DND-41 (cell line): ENCODE data around the gene PSD.
"Not testable (repeated sequence)": the region's sequence is repeated elsewhere in the genome, so short reads cannot be mapped to it uniquely, and the experiment has no call there.

ENCODE experiments used
- ATAC-seq: fragments of 200-7000 bp; cut with Tn5 transposase; 3 replicates; pipeline ENCODE4 v1.9.1; 2021; ENCODE audit warnings: low read depth; ENCODE audit not compliant: insufficient read depth
- DNase-seq: peaks from one replicate; pipeline ENCODE4 v3.0.0-alpha.2; 2020
- H2AFZ ChIP-seq: 2 replicates; pipeline ENCODE4 v1.6.0; 2012; ENCODE audit warnings: low read depth, low read length
- H3K27ac ChIP-seq: 2 replicates; pipeline ENCODE4 v1.5.1; 2012; ENCODE audit warnings: low read length, inconsistent platforms
- H3K27me3 ChIP-seq: fragments of 200-600 bp; sonication (generic); 2 replicates; pipeline ENCODE4 v1.6.0; 2012; ENCODE audit warnings: low read length, mild to moderate bottlenecking, inconsistent platforms; ENCODE audit not compliant: insufficient read depth, poor library complexity
- H3K36me3 ChIP-seq: 2 replicates; pipeline ENCODE4 v1.5.1; 2012; ENCODE audit warnings: low read length, inconsistent platforms; ENCODE audit not compliant: insufficient read depth
- H3K4me1 ChIP-seq: 2 replicates; pipeline ENCODE4 v1.5.1; 2012; ENCODE audit warnings: mild to moderate bottlenecking, low read length; ENCODE audit not compliant: insufficient read depth
- H3K4me2 ChIP-seq: 2 replicates; pipeline ENCODE4 v1.6.0; 2012; ENCODE audit warnings: mild to moderate bottlenecking, moderate library complexity, low read length, inconsistent platforms; ENCODE audit not compliant: insufficient read depth
- H3K4me3 ChIP-seq, 2 experiments: fragments of 200-600 bp in 1 of 2; shearing (Covaris generic) in 1 of 2; 2 replicates each; pipeline ENCODE4 v1.5.1; 2012 to 2016; ENCODE audit warnings: inconsistent platforms in 2 of 2, low read length in 2 of 2, mild to moderate bottlenecking in 2 of 2, low read depth in 1 of 2, moderate library complexity in 1 of 2
- H3K79me2 ChIP-seq: 2 replicates; pipeline ENCODE4 v1.6.0; 2012; ENCODE audit warnings: low read length, inconsistent platforms; ENCODE audit not compliant: insufficient read depth
- H3K9ac ChIP-seq: 2 replicates; pipeline ENCODE4 v1.6.0; 2012; ENCODE audit warnings: low read depth, mild to moderate bottlenecking, inconsistent platforms, low read length, moderate library complexity
- H3K9me3 ChIP-seq: 2 replicates; pipeline ENCODE4 v1.5.1; 2012; ENCODE audit warnings: low read length, moderate library complexity, mild to moderate bottlenecking, inconsistent platforms; ENCODE audit not compliant: insufficient read depth, severe bottlenecking
- H4K20me1 ChIP-seq: 2 replicates; pipeline ENCODE4 v1.6.0; 2012; ENCODE audit warnings: low read length; ENCODE audit not compliant: insufficient read depth
- CTCF ChIP-seq: IDR thresholded peaks from 2 replicates; pipeline ENCODE4 v1.5.1; 2012; ENCODE audit warnings: borderline replicate concordance, low read length, moderate library complexity, mild to moderate bottlenecking; ENCODE audit not compliant: poor library complexity, severe bottlenecking; ENCODE audit errors: extremely low read depth
- EZH2 ChIP-seq: IDR thresholded peaks from 3 replicates; pipeline ENCODE4 v1.6.1; 2012; ENCODE audit warnings: borderline replicate concordance, low read depth, mild to moderate bottlenecking, moderate library complexity, low read length, inconsistent platforms; ENCODE audit not compliant: severe bottlenecking

Gene PSD

GRCh38 chr10:102457591-102458150 is 39.1 kb upstream of the PSD start:
- no peaks in the 10 kb centered on the region for H3K9me3 ChIP-seq
- H3K27ac ChIP-seq, result no peak overlapping the region
- no peak for DNase-seq
- H4K20me1 ChIP-seq, result no peaks in the 10 kb centered on the region
- TF ChIP-seq EZH2, result no peak
- no peak for TF ChIP-seq CTCF
- H3K4me2 ChIP-seq, result no peak overlapping the region
- no peak overlapping the region for H2AFZ ChIP-seq
- H3K4me1 ChIP-seq, result peaks cover 27% of the 10 kb centered on the region
- H3K27me3 ChIP-seq, result no peaks in the 10 kb centered on the region
- peaks cover 4% of the 10 kb centered on the region for H3K36me3 ChIP-seq
- no peak for ATAC-seq
- no peak overlapping the region for H3K9ac ChIP-seq
- no peak overlapping the region for H3K4me3 ChIP-seq
- H3K79me2 ChIP-seq, result peaks cover 6% of the 10 kb centered on the region; the same call in 1 of the 2 replicates

- TF ChIP-seq EZH2 (no peak), CTCF (no peak)
- Histone ChIP-seq H3K79me2 (peaks cover 12% of the 10 kb centered on the region), H3K4me2 (no peak overlapping the region), H4K20me1 (0 out of 2 replicates have a peak, but pooled peaks cover 4% of the 10 kb centered on the region), H3K9ac (no peak overlapping the region), H3K9me3 (no peaks in the 10 kb centered on the region), H3K4me3 (no peak overlapping the region), H3K27me3 (no peaks in the 10 kb centered on the region), H3K4me1 (peaks cover 25% of the 10 kb centered on the region), H3K36me3 (peaks cover 12% of the 10 kb centered on the region), H2AFZ (no peak overlapping the region), H3K27ac (no peak overlapping the region)
- DNase-seq (no peak), ATAC-seq (no peak)
Measured at GRCh38 chr10:102455893-102456471, 37.4 kb upstream of the PSD start.

GRCh38 chr10:102454662-102455487 is 36.3 kb upstream of the PSD start:
- not testable (repeated sequence) for H4K20me1 ChIP-seq, H3K4me3 ChIP-seq, H3K9ac ChIP-seq, DNase-seq, H3K27ac ChIP-seq, H3K27me3 ChIP-seq, ATAC-seq, H3K4me2 ChIP-seq, H2AFZ ChIP-seq, H3K9me3 ChIP-seq
- H3K79me2 ChIP-seq, result peaks cover 19% of the 10 kb centered on the region
- H3K4me1 ChIP-seq, result peaks cover 19% of the 10 kb centered on the region
- peaks cover 12% of the 10 kb centered on the region for H3K36me3 ChIP-seq

GRCh38 chr10:102453502-102453901 is 34.9 kb upstream of the PSD start:
- H3K9ac ChIP-seq, result no peak overlapping the region
- no peaks in the 10 kb centered on the region for H3K27me3 ChIP-seq
- ATAC-seq, result no peak
- H4K20me1 ChIP-seq, result 0 out of 2 replicates have a peak, but pooled peaks cover 4% of the 10 kb centered on the region
- TF ChIP-seq EZH2 (no peak), CTCF (no peak)
- H3K9me3 ChIP-seq, result no peaks in the 10 kb centered on the region
- H2AFZ ChIP-seq, result no peak overlapping the region
- H3K36me3 ChIP-seq, result peaks cover 12% of the 10 kb centered on the region
- no peak overlapping the region for H3K4me2 ChIP-seq
- H3K4me3 ChIP-seq, result no peak overlapping the region
- no peak overlapping the region for H3K27ac ChIP-seq
- DNase-seq, result no peak
- H3K79me2 ChIP-seq, result peaks cover 19% of the 10 kb centered on the region
- peaks cover 28% of the 10 kb centered on the region for H3K4me1 ChIP-seq
